NCI-H510A (cell line): ENCODE data around the gene GASK1A.
"Not testable (repeated sequence)": the region's sequence is repeated elsewhere in the genome, so short reads cannot be mapped to it uniquely, and the experiment has no call there.

Experiments
- DNase-seq: peaks from one replicate; lab custom pipeline; 2025; lab: John Stamatoyannopoulos, UW

The GASK1A gene

GRCh38 chr3:43032646-43033628, 53.8 kb downstream of the GASK1A start:
- no peak for DNase-seq

GRCh38 chr3:43034200-43034599, 55.1 kb downstream of the GASK1A start:
- no peak for DNase-seq

- DNase-seq, result no peak
Observed at GRCh38 chr3:43034911-43035310, 55.8 kb downstream of the GASK1A start.

DNA sequence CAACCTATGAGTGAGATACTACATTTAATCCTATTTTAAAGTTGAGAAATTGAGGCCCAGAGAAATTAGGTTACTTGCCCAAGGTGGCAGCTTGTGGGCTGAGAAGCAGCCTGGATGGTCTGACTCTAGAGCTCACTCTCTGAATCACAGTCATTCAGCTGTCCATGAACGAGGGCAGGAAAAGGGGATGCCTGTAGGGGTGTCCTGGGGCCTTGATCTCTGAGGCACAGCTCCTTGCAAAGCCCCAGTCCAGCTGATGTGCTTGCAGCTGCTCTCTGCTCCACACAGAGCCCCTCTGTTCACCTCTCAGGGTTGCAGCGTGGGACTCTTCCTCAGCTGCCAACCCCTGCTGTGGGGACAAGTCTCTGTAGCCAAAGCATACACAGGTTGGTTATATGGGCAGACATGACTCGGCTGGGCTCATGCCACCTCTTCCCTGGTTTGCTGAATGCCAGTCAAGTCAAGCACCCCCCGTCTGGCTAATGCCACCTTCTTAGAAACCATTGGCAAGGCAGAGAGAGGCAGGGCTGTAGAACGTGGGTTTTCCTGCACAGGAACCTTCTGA, 56.8 kb downstream of the GASK1A start:
- no peak for DNase-seq

GRCh38 chr3:43036621-43037423, 57.7 kb downstream of the GASK1A start:
- no peak for DNase-seq

- DNase-seq, result no peak
Observed at GRCh38 chr3:43038010-43038409, 58.9 kb downstream of the GASK1A start.

- DNase-seq, result no peak
Observed at GRCh38 chr3:43041517-43041916, 62.4 kb downstream of the GASK1A start.

DNA sequence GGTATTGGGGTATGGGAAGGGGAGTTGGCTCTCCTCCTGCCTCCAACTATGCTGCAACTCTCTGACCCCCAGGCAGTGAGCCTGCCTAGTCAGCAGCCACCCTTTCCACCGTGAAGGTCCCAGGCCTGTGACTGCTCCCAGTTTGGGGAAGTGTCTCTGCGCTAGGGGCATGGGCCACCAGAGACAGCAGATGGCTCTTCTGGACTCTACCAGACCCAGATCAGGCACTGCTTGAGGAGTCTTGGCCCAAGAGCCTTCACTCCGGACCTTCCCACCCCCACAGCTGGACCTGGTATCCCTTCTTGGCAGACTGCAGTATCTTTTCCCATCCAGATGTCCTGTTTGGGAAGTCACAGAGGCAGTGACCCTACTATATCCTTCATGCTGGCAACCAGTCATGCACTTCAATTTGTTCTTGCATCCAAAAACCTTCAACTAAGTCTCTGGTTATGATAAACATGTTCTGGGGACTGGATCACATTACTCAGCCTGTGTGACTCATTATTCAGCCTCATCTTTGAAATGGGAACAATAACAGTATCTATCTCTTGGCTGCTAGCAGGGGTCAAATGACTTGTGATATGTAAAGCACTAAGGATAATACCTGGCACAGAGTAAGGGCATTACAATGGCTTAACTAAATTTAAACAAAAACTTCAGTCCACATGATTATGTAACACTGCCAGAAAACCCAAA, 64.1 kb downstream of the GASK1A start:
- no peak for DNase-seq

DNA sequence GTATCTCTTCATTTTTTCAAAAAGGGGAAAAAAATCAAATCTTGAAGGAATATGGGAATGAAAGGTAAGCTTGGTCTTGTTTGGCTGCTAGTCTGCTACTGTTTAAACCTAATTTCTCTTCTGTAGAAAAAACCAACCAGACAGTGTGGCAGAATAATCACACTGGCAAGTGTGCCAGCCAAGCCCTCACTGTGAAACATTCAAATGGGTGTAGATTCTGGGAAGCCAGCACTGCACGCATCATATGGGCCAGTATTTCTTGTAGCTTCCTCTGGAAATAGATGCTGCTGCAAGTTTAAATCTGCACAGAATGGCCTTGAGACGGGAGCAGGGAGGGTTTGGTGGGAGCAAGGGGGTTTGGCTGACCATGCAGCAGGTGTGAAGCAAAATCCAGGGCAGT, 64.7 kb downstream of the GASK1A start:
- no peak for DNase-seq

DNA sequence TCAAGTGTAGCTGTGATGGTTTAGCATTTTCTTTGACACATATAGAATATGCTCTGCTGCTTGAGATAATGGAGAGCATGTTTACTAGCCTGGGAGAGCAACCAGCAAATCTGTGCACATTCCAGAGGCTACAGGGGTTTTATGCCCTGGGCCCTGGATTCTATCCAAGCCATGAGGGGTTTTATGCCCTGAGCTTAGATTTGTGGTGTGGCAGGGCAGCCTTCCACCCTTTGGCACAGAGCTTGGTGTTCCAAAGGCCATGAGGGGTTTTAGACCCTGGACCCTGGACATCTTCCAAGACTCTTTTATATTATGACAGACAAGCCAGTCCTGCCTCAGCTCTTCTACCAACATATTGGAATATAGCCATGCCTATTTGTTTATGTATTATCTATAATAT, 66.0 kb downstream of the GASK1A start:
- DNase-seq, result not testable (repeated sequence)

GRCh38 chr3:43046583-43046982, 67.5 kb downstream of the GASK1A start:
- no peak for DNase-seq

- DNase-seq, result no peak
Observed at GRCh38 chr3:43048470-43048869, 69.4 kb downstream of the GASK1A start.

- DNase-seq, result no peak
Observed at GRCh38 chr3:43053291-43053690, 74.2 kb downstream of the GASK1A start.

GRCh38 chr3:43054754-43055153, 75.6 kb downstream of the GASK1A start:
- no peak for DNase-seq

GRCh38 chr3:43055393-43055792, 76.3 kb downstream of the GASK1A start:
- DNase-seq, result no peak

GRCh38 chr3:43055806-43056770, 77.0 kb downstream of the GASK1A start:
- no peak for DNase-seq

- DNase-seq, result no peak
Observed at GRCh38 chr3:43059456-43059855, 80.3 kb downstream of the GASK1A start.

- DNase-seq, result no peak
Observed at GRCh38 chr3:43061101-43061895, 82.2 kb downstream of the GASK1A start.

- DNase-seq, result no peak
Observed at GRCh38 chr3:43062040-43062563, 83.0 kb downstream of the GASK1A start.

DNA sequence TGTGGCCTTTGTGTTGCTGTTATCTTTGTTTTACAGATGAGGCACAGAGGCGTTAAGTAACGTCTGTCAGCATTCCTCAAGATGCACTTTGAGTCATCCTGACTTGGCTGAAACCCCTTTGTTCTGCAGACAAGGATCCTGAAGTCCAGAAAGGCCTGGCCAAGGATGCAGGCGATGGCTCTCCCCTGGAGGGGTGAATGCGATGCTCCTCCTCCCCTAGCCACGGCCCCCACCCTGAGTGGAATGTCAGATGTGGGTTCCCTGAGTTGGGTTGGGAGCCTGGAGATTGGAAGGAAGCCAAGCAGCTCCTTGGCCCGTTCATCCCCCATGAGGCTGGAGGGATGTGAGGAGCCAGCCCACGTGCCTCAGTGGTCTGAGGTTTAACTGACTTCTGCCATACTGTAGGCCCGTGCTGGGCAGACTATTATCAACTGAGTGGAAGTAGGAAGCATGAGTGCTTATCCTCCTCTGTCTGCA, 83.5 kb downstream of the GASK1A start:
- DNase-seq, result no peak
